ENCODE results near the gene GCNT3. TPM values are rescaled to one million over a fixed set of nuclear protein-coding genes. Genes with fewer than 3 reads are reported as not detected.

Gene GCNT3
- total and polyA plus RNA-seq, 2 donors, result 1.1 to 2.4 TPM

DNA sequence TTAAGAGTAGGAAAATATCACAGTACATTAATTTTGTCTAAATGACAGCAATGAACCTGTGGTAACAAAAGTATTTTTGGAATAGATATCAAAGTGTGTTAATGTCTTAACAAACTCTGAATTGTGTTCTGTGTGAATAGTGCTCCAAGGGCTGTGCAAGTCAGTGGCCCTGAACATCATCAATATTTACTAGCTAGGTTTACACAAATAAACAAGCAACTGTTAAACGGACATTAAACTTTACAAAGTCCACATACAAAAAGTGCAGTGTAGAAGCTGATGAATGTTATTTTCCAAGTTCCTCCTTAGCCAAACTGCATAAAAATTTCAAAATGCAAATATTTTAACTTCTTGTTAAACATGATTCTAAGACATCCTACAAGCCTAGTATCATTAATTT, 47.8 kb downstream of the GCNT3 start:
- peaks cover 3 to 4% of the 10 kb centered on the region in 2 donors for H3K4me1 ChIP-seq (ENCODE audit: control insufficient read depth in 2 of 2, insufficient read depth in 2 of 2, low read length in 2 of 2)
- 95% methylated on average over 1 of the region's 1 CpG for WGBS
- no peak overlapping the region for H3K27ac ChIP-seq (ENCODE audit: low read depth in 1 of 2, low read length in 1 of 2)
- no peaks in the 10 kb centered on the region for H3K27me3 ChIP-seq (ENCODE audit: control insufficient read depth in 2 of 2, insufficient read depth in 1 of 2, low read length in 1 of 2)
- H3K9me3 ChIP-seq (ENCODE audit: control insufficient read depth in 2 of 2, insufficient read depth in 1 of 2, low read length in 1 of 2), result no peaks in the 10 kb centered on the region
- H3K4me3 ChIP-seq (ENCODE audit: low read length in 2 of 2), result no peak overlapping the region
- peaks cover 5 to 31% of the 10 kb centered on the region in 2 donors for H3K36me3 ChIP-seq (ENCODE audit: control insufficient read depth in 2 of 2, insufficient read depth in 2 of 2, low read length in 1 of 2)
- DNase-seq (ENCODE audit: low read depth in 6 of 9, low spot score in 9 of 9), result no peak

DNA sequence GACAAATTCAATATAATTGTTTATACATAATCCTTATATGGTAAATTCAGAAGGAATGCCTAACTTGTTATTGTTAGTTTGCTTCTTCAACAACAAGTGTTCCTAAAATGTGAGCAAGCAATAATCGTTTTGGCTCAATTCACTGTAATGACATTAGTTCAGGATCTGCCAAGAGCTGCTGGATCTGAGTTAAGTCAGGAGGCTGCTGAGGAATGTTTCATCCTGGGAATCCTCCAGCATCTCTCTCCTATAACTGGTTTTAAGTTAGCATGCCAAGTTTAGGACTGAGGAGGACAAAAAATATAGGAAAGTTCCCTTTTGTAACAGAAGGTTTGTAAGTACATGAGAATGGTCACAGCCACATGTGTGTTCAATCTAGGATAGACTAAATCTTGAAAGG, 50.7 kb downstream of the GCNT3 start:
- H3K27ac ChIP-seq (ENCODE audit: low read depth in 1 of 2, low read length in 1 of 2), result no peak overlapping the region
- H3K4me3 ChIP-seq (ENCODE audit: low read length in 2 of 2), result no peak overlapping the region
- no peaks in the 10 kb centered on the region for H3K27me3 ChIP-seq (ENCODE audit: control insufficient read depth in 2 of 2, insufficient read depth in 1 of 2, low read length in 1 of 2)
- no peaks in the 10 kb centered on the region for H3K9me3 ChIP-seq (ENCODE audit: control insufficient read depth in 2 of 2, insufficient read depth in 1 of 2, low read length in 1 of 2)
- peaks cover 15 to 47% of the 10 kb centered on the region in 2 donors for H3K36me3 ChIP-seq (ENCODE audit: control insufficient read depth in 2 of 2, insufficient read depth in 2 of 2, low read length in 1 of 2)
- no peak for DNase-seq (ENCODE audit: low read depth in 6 of 9, low spot score in 9 of 9)
- peaks cover 0 to 4% of the 10 kb centered on the region in 2 donors for H3K4me1 ChIP-seq (ENCODE audit: control insufficient read depth in 2 of 2, insufficient read depth in 2 of 2, low read length in 2 of 2)
- 94% methylated on average over 1 of the region's 1 CpG for WGBS

DNA sequence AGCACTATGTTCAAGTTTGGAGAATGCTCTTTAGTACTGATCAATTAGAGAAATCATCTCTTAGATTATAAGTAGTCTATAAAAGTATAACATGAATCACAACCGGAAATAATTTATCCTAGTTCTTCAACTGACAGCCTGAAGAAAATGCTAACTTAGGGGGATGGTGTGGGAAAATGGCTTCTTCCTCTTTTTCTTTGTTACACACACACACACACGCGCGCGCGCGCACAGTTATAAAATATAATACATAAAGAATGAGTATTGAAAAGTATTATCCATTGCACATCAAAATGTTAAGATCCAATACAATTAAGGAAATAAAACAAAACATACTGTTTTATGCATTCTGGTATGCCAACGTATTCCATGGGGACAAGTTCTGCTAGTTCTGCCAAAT, 57.0 kb downstream of the GCNT3 start:
- Histone ChIP-seq H3K9me3 (ENCODE audit: control insufficient read depth in 2 of 2, insufficient read depth in 1 of 2, low read length in 1 of 2) (no peaks in the 10 kb centered on the region), H3K27me3 (ENCODE audit: control insufficient read depth in 2 of 2, insufficient read depth in 1 of 2, low read length in 1 of 2) (no peaks in the 10 kb centered on the region), H3K27ac (ENCODE audit: low read depth in 1 of 2, low read length in 1 of 2) (no peak overlapping the region), H3K4me1 (ENCODE audit: control insufficient read depth in 2 of 2, insufficient read depth in 2 of 2, low read length in 2 of 2) (no peaks in the 10 kb centered on the region), H3K4me3 (ENCODE audit: low read length in 2 of 2) (no peak overlapping the region), H3K36me3 (ENCODE audit: control insufficient read depth in 2 of 2, insufficient read depth in 2 of 2, low read length in 1 of 2) (peaks cover 26 to 67% of the 10 kb centered on the region in 2 donors)
- no peak for DNase-seq (ENCODE audit: low read depth in 6 of 9, low spot score in 9 of 9)
- WGBS, result 87% methylated on average over 8 of the region's 8 CpGs

Other genes with a start within 250 kb of the GCNT3 start
- 15.5 TPM for gene MYO1E, start 238.9 kb upstream of the GCNT3 start, total RNA-seq
- gene MYO1E, start 238.9 kb upstream of the GCNT3 start, polyA plus RNA-seq, result 59.8 TPM
- 0.42 TPM for gene FAM81A, start 173.6 kb upstream of the GCNT3 start, total RNA-seq
- gene FAM81A, start 173.6 kb upstream of the GCNT3 start, polyA plus RNA-seq, result 1.2 TPM
- 90.2 TPM for gene GTF2A2, start 45.7 kb downstream of the GCNT3 start, total RNA-seq
- 150 TPM for gene GTF2A2, start 45.7 kb downstream of the GCNT3 start, polyA plus RNA-seq
- 63.9 TPM for gene BNIP2, start 77.5 kb downstream of the GCNT3 start, total RNA-seq
- gene BNIP2, start 77.5 kb downstream of the GCNT3 start, polyA plus RNA-seq, result 66.9 TPM

All from thymus (tissue), 11 donors.